K562 (cell line): Measurements from ENCODE around the gene NPAS1. TPM values are rescaled to one million over a fixed set of nuclear protein-coding genes. Genes with fewer than 3 reads are reported as not detected.
A peak's percentile ranks its signal among the peaks of the same experiment; 100 is the strongest.

ENCODE experiments used
- ATF7 ChIP-seq: fragments of 450-650 bp; IDR thresholded peaks from 2 replicates; pipeline ENCODE4 v1.7.1; 2014; ENCODE audit warnings: mild to moderate bottlenecking, moderate library complexity
- FOXA3 ChIP-seq, 2 experiments: fragments of 450-650 bp in 1 of 2; sonication (generic) in 1 of 2; formaldehyde crosslinking; IDR thresholded peaks in 1 of 2; conservative IDR thresholded peaks in 1 of 2; 2 replicates each; pipeline versions ENCODE4 v1.4.0 to v1.8.0; 2020 to 2022; ENCODE audit warnings: mild to moderate bottlenecking in 2 of 2, missing genetic modification reagents in 1 of 2
- FOXK1 ChIP-seq: sonication (generic); formaldehyde crosslinking; IDR thresholded peaks from 2 replicates; pipeline ENCODE4 v1.8.0; 2022; ENCODE audit warnings: missing genetic modification reagents, mild to moderate bottlenecking, borderline replicate concordance
- JUNB ChIP-seq: fragments of 450-650 bp; formaldehyde crosslinking; conservative IDR thresholded peaks from 2 replicates; pipeline ENCODE4 v1.4.0; 2020; ENCODE audit warnings: mild to moderate bottlenecking
- MYC ChIP-seq, 2 experiments: fragments of 250-450 bp in 1 of 2; sonication (Bioruptor Pico) in 1 of 2; IDR thresholded peaks; 2 replicates each; pipeline versions ENCODE4 v1.5.1 to v1.6.1; 2012 to 2021; ENCODE audit warnings: low read depth in 2 of 2, borderline replicate concordance in 1 of 2, improper control_type of control experiment in 1 of 2, low read length in 1 of 2, mild to moderate bottlenecking in 1 of 2, moderate library complexity in 1 of 2
- NRF1 ChIP-seq, 2 experiments: fragments of 450-650 bp; IDR thresholded peaks in 1 of 2; conservative IDR thresholded peaks in 1 of 2; 2 replicates each; pipeline ENCODE4 v1.6.1; 2014; ENCODE audit warnings: mild to moderate bottlenecking in 2 of 2
- OTX1 ChIP-seq: fragments of 450-650 bp; formaldehyde crosslinking; IDR thresholded peaks from 2 replicates; pipeline ENCODE4 v1.4.0; 2022; ENCODE audit warnings: mild to moderate bottlenecking
- POLR2A ChIP-seq: fragments of 450-650 bp; conservative IDR thresholded peaks from 2 replicates; pipeline ENCODE4 v1.6.1; 2016
- SIN3A ChIP-seq, 2 experiments: fragments of 150-350 bp in 1 of 2; IDR thresholded peaks; 2 replicates each; pipeline ENCODE4 v1.6.1; 2011 to 2016; ENCODE audit warnings: borderline replicate concordance in 2 of 2, low read depth in 2 of 2, low read length in 2 of 2, mild to moderate bottlenecking in 2 of 2, moderate library complexity in 2 of 2; ENCODE audit not compliant: control insufficient read depth in 1 of 2
- SMAD4 ChIP-seq: fragments of 250-450 bp; sonication (Bioruptor Pico); conservative IDR thresholded peaks from 2 replicates; pipeline ENCODE4 v1.8.0; 2021; ENCODE audit warnings: inconsistent platforms, mild to moderate bottlenecking, moderate library complexity
- TCF7L2 ChIP-seq: fragments of 150-350 bp; IDR thresholded peaks from 2 replicates; pipeline ENCODE4 v1.6.1; 2016; ENCODE audit warnings: low read depth, mild to moderate bottlenecking, low read length, moderate library complexity
- ZFX ChIP-seq: sonication (generic); formaldehyde crosslinking; IDR thresholded peaks from 2 replicates; pipeline ENCODE4 v1.8.0; 2022; ENCODE audit warnings: mild to moderate bottlenecking, missing genetic modification reagents, moderate library complexity
- ZNF583 ChIP-seq: fragments of 250-450 bp; sonication (Bioruptor Pico); IDR thresholded peaks from 2 replicates; pipeline ENCODE4 v1.4.0; 2020
- ZNF717 ChIP-seq: fragments of 250-450 bp; sonication (Bioruptor Pico); IDR thresholded peaks from 2 replicates; pipeline ENCODE4 v1.5.0; 2021
- polyA plus RNA-seq, 8 experiments: library from polyadenylated mRNA; depleted of rRNA in 4 of 8; stranded (reverse) in 5 of 8; unstranded in 3 of 8; fragments of >200 nt; fragmentation: Nextera tagmentation in 2 of 8; fragmentation: Illumina TruSeq in 1 of 8; extraction: Ambion mirVana in 2 of 8; extraction: Trizol in 1 of 8; gene quantifications; 2 replicates each; pipeline versions ENCODE4 v1.2.1 to v1.2.3, GENCODE V29; 2011 to 2014; ENCODE audit warnings: inconsistent platforms in 1 of 8, missing spikeins in 1 of 8
- total RNA-seq, 7 experiments: library from RNA; depleted of rRNA in 6 of 7; stranded (reverse); fragments of >200 nt in 6 of 7; fragmentation: Illumina TruSeq in 2 of 7; extraction: Trizol in 2 of 7; gene quantifications; 2 replicates each; pipeline versions ENCODE4 v1.2.1 to v1.2.3, GENCODE V29; 2011 to 2021; ENCODE audit warnings: low replicate concordance in 1 of 7
- TF ChIP-seq, protein P1 (sequence below): fragments of 150-350 bp; conservative IDR thresholded peaks from 2 replicates; pipeline ENCODE4 v1.6.1; 2014; ENCODE audit warnings: low read length
- TF ChIP-seq, protein P2 (sequence below), 3 experiments: IDR thresholded peaks in 2 of 3; conservative IDR thresholded peaks in 1 of 3; 2 replicates each; pipeline ENCODE4 v1.5.1; 2011 to 2012; ENCODE audit warnings: low read length in 3 of 3, mild to moderate bottlenecking in 3 of 3, control low read depth in 2 of 3, improper control_type of control experiment in 1 of 3, inconsistent platforms in 1 of 3, low read depth in 1 of 3, mixed read lengths in 1 of 3, moderate library complexity in 1 of 3; ENCODE audit not compliant: insufficient read depth in 2 of 3
- TF ChIP-seq, protein P3 (sequence below): fragments of 450-650 bp; IDR thresholded peaks from 2 replicates; pipeline ENCODE4 v1.6.1; 2016; ENCODE audit warnings: missing biosample characterization, missing genetic modification characterization

NPAS1 gene
- total and polyA plus RNA-seq, 9 of the 15 experiments (the other 6 are each of a cell fraction or from before 2014, with no cell fraction given), result 0.58 to 5.3 (median 2.0) TPM; not detected in 2

DNA sequence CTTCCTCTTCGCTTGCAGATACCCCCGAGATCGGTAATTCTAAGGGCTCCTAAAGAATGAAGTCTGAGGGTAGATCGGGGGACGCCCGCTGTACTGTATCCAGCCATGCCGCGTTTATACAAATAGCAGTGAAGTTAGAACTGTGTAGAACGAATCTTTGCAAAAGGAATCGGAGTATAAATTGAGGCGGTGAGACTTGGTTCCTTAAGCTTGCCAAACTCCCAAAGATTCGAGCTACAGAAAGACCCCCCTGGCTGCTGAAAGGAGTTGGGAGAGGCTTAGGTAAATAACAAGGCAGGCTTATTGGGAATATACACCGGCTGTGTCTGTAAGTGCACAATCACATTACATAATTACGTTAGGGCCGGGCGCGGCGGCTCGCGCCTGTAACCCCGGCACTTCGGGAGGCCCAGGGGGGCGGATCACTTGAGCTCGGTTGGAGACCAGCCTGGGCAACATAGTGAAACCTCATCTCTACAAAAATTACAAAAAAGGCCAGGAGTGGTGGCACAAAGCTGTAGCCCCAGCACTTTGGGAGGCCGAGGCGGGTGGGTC, 16.5 kb downstream of the NPAS1 start (continued):
- TF ChIP-seq, protein P1, sequence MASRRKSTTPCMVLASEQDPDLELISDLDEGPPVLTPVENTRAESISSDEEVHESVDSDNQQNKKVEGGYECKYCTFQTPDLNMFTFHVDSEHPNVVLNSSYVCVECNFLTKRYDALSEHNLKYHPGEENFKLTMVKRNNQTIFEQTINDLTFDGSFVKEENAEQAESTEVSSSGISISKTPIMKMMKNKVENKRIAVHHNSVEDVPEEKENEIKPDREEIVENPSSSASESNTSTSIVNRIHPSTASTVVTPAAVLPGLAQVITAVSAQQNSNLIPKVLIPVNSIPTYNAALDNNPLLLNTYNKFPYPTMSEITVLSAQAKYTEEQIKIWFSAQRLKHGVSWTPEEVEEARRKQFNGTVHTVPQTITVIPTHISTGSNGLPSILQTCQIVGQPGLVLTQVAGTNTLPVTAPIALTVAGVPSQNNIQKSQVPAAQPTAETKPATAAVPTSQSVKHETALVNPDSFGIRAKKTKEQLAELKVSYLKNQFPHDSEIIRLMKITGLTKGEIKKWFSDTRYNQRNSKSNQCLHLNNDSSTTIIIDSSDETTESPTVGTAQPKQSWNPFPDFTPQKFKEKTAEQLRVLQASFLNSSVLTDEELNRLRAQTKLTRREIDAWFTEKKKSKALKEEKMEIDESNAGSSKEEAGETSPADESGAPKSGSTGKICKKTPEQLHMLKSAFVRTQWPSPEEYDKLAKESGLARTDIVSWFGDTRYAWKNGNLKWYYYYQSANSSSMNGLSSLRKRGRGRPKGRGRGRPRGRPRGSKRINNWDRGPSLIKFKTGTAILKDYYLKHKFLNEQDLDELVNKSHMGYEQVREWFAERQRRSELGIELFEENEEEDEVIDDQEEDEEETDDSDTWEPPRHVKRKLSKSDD, result 0 out of 2 replicates have a peak, but pooled peaks have one; percentile 9
- TF ChIP-seq, protein P2, sequence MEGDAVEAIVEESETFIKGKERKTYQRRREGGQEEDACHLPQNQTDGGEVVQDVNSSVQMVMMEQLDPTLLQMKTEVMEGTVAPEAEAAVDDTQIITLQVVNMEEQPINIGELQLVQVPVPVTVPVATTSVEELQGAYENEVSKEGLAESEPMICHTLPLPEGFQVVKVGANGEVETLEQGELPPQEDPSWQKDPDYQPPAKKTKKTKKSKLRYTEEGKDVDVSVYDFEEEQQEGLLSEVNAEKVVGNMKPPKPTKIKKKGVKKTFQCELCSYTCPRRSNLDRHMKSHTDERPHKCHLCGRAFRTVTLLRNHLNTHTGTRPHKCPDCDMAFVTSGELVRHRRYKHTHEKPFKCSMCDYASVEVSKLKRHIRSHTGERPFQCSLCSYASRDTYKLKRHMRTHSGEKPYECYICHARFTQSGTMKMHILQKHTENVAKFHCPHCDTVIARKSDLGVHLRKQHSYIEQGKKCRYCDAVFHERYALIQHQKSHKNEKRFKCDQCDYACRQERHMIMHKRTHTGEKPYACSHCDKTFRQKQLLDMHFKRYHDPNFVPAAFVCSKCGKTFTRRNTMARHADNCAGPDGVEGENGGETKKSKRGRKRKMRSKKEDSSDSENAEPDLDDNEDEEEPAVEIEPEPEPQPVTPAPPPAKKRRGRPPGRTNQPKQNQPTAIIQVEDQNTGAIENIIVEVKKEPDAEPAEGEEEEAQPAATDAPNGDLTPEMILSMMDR (IDR thresholded peaks at IDR 0.05 in 2 of 3, conservative IDR thresholded peaks at IDR 0.05 in 1 of 3; ENCODE audit: insufficient read depth in 2 of 3, low read depth in 1 of 3, low read length in 3 of 3), result 0 out of 6 replicates have a peak, but pooled peaks of 1 of the 3 experiments have one; percentile 53
- TF ChIP-seq ATF7, result peak; percentile 51; the same call in 1 of the 2 replicates
- TF ChIP-seq FOXK1 (CRISPR knock-in tag), result 0 out of 2 replicates have a peak, but pooled peaks have one; percentile 27
- peak in 1 of 2 experiments; percentile 58; a peak in 1 of 4 replicates for TF ChIP-seq FOXA3 (CRISPR knock-in tag; conservative IDR thresholded peaks at IDR 0.05 in 1 of 2, IDR thresholded peaks at IDR 0.05 in 1 of 2)
- TF ChIP-seq POLR2A, result 0 out of 2 replicates have a peak, but pooled peaks have one; percentile 6
- no peak for TF ChIP-seq JUNB
- TF ChIP-seq MYC (IDR thresholded peaks at IDR 0.05; ENCODE audit: low read depth, low read length), result no peak
- TF ChIP-seq MYC (CRISPR knock-in tag; IDR thresholded peaks at IDR 0.05; ENCODE audit: borderline replicate concordance, low read depth), result no peak
- TF ChIP-seq SMAD4 (CRISPR knock-in tag), result 0 out of 2 replicates have a peak, but pooled peaks have one; percentile 37
- TF ChIP-seq, protein P3, sequence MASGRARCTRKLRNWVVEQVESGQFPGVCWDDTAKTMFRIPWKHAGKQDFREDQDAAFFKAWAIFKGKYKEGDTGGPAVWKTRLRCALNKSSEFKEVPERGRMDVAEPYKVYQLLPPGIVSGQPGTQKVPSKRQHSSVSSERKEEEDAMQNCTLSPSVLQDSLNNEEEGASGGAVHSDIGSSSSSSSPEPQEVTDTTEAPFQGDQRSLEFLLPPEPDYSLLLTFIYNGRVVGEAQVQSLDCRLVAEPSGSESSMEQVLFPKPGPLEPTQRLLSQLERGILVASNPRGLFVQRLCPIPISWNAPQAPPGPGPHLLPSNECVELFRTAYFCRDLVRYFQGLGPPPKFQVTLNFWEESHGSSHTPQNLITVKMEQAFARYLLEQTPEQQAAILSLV (tag), result no peak
- 0 out of 2 replicates have a peak, but pooled peaks have one; percentile 2 for TF ChIP-seq TCF7L2
- TF ChIP-seq ZFX (CRISPR knock-in tag), result peak; percentile 36; the same call in 1 of the 2 replicates
- 0 out of 4 replicates have a peak, but pooled peaks of 1 of the 2 experiments have one; percentile 8 for TF ChIP-seq SIN3A (IDR thresholded peaks at IDR 0.05; ENCODE audit: borderline replicate concordance in 2 of 2, control insufficient read depth in 1 of 2, low read depth in 2 of 2, low read length in 2 of 2)
- TF ChIP-seq OTX1 (CRISPR knock-in tag), result 0 out of 2 replicates have a peak, but pooled peaks have one; percentile 68
- TF ChIP-seq ZNF717 (CRISPR knock-in tag), result no peak
- TF ChIP-seq NRF1 (conservative IDR thresholded peaks at IDR 0.05 in 1 of 2, IDR thresholded peaks at IDR 0.05 in 1 of 2), result peak in 1 of 2 experiments; percentile 61
- TF ChIP-seq ZNF583 (CRISPR knock-in tag), result no peak
